CD4-positive, alpha-beta T cell treated with Interleukin-2 at 100 ng/mL for 4 hours (primary cell): ENCODE data around the gene GOLGA6L9.
"Not testable (repeated sequence)": the region's sequence is repeated elsewhere in the genome, so short reads cannot be mapped to it uniquely, and the experiment has no call there.

Experiments
- DNase-seq: peaks from one replicate; pipeline ENCODE4 v3.0.0-alpha.2; 2020; ENCODE audit warnings: low spot score

The GOLGA6L9 gene

GRCh38 chr15:82429693-82430092, at the start of gene GOLGA6L9:
GOLGA6L9 (plus strand) TSS chr15:82429816; CDS start chr15:82430080, 264 bp downstream.
- DNase-seq = not testable (repeated sequence)

GRCh38 chr15:82381330-82381955, 48.2 kb upstream of the GOLGA6L9 start:
- not testable (repeated sequence) for DNase-seq

DNA sequence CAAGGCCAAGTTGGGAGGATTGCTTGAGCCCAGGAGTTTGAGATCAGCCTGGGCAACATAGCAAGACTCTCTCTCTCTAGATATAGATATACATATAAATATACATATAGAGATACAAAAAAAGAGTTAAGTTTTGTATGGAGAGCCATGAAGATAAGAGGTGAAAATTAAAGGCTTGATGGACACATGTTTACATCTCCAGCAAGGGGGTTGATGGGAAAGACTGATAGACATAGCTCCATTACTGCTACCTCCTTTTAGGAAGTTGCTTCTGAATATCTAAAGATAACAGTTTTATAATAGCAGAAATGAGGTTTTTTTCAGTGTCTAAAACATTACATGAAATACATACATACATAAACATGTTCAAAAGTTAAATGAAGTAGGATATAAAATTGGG, 42.4 kb upstream of the GOLGA6L9 start:
- DNase-seq = not testable (repeated sequence)

DNA sequence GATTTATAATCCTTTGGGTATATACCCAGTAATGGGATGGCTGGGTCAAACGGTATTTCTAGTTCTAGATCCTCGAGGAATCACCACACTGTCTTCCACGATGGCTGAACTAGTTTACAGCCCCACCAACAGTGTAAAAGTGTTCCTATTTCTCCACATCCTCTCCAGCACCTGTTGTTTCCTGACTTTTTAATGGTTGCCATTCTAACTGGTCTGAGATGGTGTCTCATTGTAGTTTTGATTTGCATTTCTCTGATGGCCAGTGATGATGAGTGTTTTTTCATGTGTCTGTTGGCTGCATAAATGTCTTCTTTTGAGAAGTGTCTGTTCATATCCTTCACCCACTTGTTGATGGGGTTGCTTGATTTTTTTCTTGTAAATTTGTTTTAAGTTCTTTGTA, 39.5 kb upstream of the GOLGA6L9 start:
- DNase-seq = not testable (repeated sequence)

DNA sequence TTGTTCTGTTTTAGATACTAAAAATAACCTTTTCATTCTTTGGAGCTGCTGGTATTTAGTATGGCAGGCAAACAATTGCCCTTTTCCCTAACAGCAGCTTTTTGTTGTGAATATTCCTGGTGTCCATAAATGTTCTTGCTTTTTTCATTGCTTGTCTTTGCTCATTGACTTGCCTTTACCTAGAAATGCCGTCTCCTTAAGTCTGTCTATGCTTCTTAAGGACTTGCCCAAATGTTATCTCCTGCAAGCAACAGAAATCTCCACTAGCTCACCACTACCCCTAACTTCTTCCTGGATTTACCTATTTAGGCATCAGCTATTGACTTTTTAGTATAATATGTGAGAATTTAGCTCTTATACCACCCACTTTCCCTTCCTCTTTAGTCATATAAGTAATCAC, 37.5 kb upstream of the GOLGA6L9 start:
- DNase-seq = not testable (repeated sequence)

DNA sequence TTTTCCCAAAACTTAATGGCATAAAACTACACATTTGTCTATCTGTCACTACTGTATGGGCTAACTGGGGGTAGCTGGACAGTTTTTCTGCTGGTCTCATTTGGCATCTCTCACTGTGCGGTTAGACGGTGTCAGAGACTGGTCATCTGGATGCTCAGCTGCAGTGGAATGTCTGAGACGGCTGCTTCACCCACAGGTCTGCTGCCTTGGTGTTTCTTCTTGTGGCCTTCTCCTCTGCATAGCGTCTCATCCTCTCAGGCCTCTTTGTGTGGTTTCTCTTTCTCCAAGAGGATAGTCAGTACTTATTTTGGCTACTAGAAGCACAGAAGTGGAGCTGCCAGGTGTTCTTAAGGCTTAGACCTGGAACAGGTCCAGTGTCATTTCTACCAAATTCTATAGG, 35.9 kb upstream of the GOLGA6L9 start:
- DNase-seq = no peak

- DNase-seq = not testable (repeated sequence)
Measured at GRCh38 chr15:82395788-82396187, 33.8 kb upstream of the GOLGA6L9 start.

DNA sequence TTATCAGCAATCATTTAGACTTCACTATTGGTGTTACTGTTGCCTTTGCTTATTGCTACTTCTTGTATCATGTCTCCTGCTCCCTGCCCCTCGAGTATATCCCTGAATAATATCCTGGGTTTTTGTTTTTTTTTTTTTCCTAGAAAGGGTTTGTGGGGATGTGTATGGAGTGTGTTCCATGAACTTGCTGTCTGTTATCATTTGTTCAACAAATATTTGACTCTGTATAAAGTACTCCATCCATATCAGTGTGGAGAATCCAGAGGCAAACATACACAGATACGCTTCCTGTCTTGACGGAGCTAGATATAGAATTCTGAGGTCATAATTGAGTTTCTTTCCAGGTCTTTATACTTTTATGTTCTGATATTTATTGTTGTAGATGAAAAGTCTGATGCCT, 31.8 kb upstream of the GOLGA6L9 start:
- no peak for DNase-seq

- DNase-seq = no peak
Measured at GRCh38 chr15:82398785-82399184, 30.8 kb upstream of the GOLGA6L9 start.

- DNase-seq = not testable (repeated sequence)
Measured at GRCh38 chr15:82399366-82400103, 30.1 kb upstream of the GOLGA6L9 start.

- DNase-seq = not testable (repeated sequence)
Measured at GRCh38 chr15:82401918-82402317, 27.7 kb upstream of the GOLGA6L9 start.

DNA sequence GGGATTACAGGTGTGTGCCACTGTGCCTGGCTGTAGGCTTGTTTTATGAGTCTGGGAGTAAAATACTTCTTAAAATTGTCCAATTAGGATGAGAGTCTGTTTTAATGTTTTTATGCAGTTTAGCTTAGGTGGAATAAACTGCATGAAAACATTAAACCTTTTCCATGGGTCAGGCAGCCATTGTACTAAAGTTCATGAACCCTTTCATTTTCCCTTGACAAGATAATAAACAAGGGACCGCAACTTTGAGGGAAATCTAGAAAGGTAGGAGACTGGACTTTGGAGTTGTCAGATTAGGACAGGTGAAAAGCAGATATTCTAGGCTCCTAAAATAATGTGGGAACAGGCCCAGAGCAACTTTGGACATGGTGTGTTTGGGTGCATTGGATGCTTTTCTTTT, 27.3 kb upstream of the GOLGA6L9 start:
- DNase-seq = not testable (repeated sequence)

GRCh38 chr15:82406211-82406610, 23.4 kb upstream of the GOLGA6L9 start:
- not testable (repeated sequence) for DNase-seq

DNA sequence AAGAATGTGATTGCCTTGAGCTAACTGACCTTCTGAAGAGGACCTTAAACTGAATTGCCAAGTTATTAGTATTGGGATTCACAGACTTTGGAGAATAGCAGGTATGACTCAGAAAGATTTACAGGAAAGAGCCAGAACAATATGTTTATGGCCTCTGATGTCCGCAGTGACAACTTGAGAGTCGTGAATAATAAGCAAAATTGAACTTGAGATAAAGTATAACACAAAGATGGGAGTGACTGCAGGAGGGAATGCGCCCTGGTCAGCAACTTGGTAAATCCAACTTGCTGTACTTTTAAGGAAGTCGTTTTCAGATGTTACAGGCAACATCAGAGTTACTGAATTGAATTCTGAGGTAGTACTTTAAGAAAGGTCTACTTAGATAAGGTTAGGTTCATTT, 19.3 kb upstream of the GOLGA6L9 start:
- DNase-seq = not testable (repeated sequence)

DNA sequence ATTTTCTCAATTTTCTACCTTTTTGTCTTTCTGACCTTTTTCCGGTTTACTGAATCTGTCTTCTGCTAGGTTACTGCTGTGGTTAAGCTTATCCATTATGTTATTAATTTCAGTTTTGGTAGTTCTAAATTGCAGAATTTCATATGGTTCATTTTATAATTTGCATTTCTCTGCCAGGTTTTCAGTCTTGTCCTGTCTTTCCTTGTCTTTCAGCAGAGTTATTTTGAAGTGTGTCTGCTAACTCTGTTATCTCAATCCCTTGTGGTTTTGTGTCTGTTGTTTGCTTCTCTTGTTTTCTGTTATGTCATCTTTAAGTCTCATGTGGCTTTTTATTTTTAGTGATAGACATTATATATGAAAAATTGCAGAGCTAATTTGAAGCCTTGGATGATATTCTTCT, 18.0 kb upstream of the GOLGA6L9 start:
- DNase-seq = not testable (repeated sequence)

- DNase-seq = not testable (repeated sequence)
Measured at GRCh38 chr15:82414525-82415191, 15.0 kb upstream of the GOLGA6L9 start.

- DNase-seq = not testable (repeated sequence)
Measured at GRCh38 chr15:82420516-82420915, 9.1 kb upstream of the GOLGA6L9 start.

- DNase-seq = peak; percentile 7
Measured at GRCh38 chr15:82420966-82421365, 8.7 kb upstream of the GOLGA6L9 start.

DNA sequence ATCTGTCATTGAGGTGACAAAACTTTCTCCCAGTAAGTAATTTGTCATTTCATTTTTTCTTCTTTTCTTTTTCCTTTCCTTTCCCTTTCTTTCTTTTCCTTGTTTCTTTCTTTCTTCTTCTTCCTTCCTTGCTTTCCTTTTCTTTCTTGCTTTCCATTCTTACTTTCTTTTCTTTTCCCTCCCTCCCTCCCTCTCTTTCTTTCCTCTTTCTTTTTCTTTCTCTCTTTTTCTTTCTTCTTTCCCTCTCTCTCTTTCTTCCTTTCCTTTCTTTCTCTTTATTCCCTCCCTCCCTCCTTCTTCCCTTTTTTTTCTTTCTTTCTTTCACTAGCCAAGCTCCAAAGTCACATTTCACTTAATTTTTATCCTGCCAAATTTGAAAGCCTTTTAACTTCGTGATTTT, 2.5 kb upstream of the GOLGA6L9 start:
- DNase-seq = not testable (repeated sequence)

GRCh38 chr15:82445420-82445819, 15.8 kb downstream of the GOLGA6L9 start:
- DNase-seq = peak; percentile 38

GRCh38 chr15:82457336-82457735, 27.7 kb downstream of the GOLGA6L9 start:
- DNase-seq = not testable (repeated sequence)

GRCh38 chr15:82465629-82466028, 36.0 kb downstream of the GOLGA6L9 start:
- not testable (repeated sequence) for DNase-seq

DNA sequence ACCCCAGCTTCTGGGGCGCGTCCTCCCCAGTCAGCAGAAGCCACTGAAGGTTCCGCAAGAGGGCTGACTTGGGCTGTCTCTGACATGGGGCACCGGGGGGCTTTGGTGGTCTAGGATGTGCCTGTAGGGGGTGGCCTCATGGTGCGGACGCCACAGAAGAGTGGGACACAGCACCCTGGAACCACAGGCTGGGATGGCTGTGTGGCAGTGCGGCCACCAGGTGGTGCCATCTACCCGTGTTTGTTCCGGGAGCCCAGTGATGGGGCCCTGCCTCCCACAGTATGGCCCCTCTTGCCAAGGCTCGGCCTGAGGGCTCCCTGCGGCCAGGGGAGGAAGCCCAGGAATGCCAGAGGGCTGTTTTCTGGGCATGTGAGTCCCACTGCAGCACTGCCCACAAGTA, 38.6 kb downstream of the GOLGA6L9 start:
- DNase-seq = not testable (repeated sequence)
